ENCODE results near the gene DCAF4.

- TF ChIP-seq CTCF (IDR thresholded peaks at IDR 0.05) (no peak), POLR2A (IDR thresholded peaks at IDR 0.05) (no peak), POLR2AphosphoS5 (IDR thresholded peaks at IDR 0.05) (no peak)
Measured at GRCh38 chr14:72996916-72997315, 70.7 kb downstream of the DCAF4 start.
